Adipose tissue (tissue), 3 donors: ENCODE measurements around the gene RAB27A. TPM values are rescaled to one million over a fixed set of nuclear protein-coding genes. Genes with fewer than 3 reads are reported as not detected.
A peak's percentile ranks its signal among the peaks of the same experiment; 100 is the strongest.

Experiments used
- H3K27ac ChIP-seq: one replicate; pipeline ENCODE4 v1.5.1; 2013; ENCODE audit warnings: low read depth, low read length
- WGBS, 3 donors: extraction: QIAGEN DNeasy Blood & Tissue Kit; methylation state at CpG; one replicate each; pipeline ENCODE4 v1.1.7; 2013; 5-methylcytosine and 5-hydroxymethylcytosine counted together
- polyA plus RNA-seq, 3 donors: library from polyadenylated mRNA; stranded (reverse); fragments of 200-250 nt; gene quantifications; one replicate each; pipeline ENCODE4 v1.2.3, GENCODE V29; 2013
- donor health status: healthy with polysubstance abuse.
- donor health status: Bipolar disorder and iron deficiency.
- donor health status: healthy.

RAB27A gene
- polyA plus RNA-seq, 3 donors = 10.7 to 23.7 (median 17.8) TPM

GRCh38 chr15:55237219-55238130, 52.1 kb downstream of the RAB27A start:
- 74 to 82% (median 80%) methylated on average over 6 of the region's 6 CpGs for WGBS, 3 donors
- no peak overlapping the region for H3K27ac ChIP-seq

- WGBS, 3 donors = 85 to 95% (median 89%) methylated on average over 4 of the region's 4 CpGs
- H3K27ac ChIP-seq = no peak overlapping the region
Measured at GRCh38 chr15:55235546-55236036, 54.0 kb downstream of the RAB27A start.

- WGBS, 3 donors = 93 to 98% (median 95%) methylated on average over 1 of the region's 1 CpG
- H3K27ac ChIP-seq = no peak overlapping the region
Measured at GRCh38 chr15:55234800-55235104, 54.9 kb downstream of the RAB27A start.

GRCh38 chr15:55234104-55234799, 55.4 kb downstream of the RAB27A start:
- WGBS, 3 donors = 53 to 99% (median 95%) methylated on average over 2 of the region's 2 CpGs
- no peak overlapping the region for H3K27ac ChIP-seq

- 97 to 100% (median 97%) methylated on average over 1 of the region's 1 CpG for WGBS, 3 donors
- H3K27ac ChIP-seq = no peak overlapping the region
Measured at GRCh38 chr15:55231455-55231854, 58.2 kb downstream of the RAB27A start.

- H3K27ac ChIP-seq = no peak overlapping the region
- 43 to 100% (median 97%) methylated on average over 1 of the region's 1 CpG for WGBS, 3 donors
Measured at GRCh38 chr15:55230953-55231352, 58.7 kb downstream of the RAB27A start.

- H3K27ac ChIP-seq = no peak overlapping the region
- 57 to 63% (median 58%) methylated on average over 3 of the region's 3 CpGs for WGBS, 3 donors
Measured at GRCh38 chr15:55230051-55230670, 59.5 kb downstream of the RAB27A start.

GRCh38 chr15:55226127-55226526, 63.5 kb downstream of the RAB27A start:
- H3K27ac ChIP-seq = no peak overlapping the region
- WGBS, 3 donors = 87 to 100% (median 89%) methylated on average over 2 of the region's 2 CpGs

GRCh38 chr15:55224892-55225291, 64.7 kb downstream of the RAB27A start:
- H3K27ac ChIP-seq = no peak overlapping the region

- no peak overlapping the region for H3K27ac ChIP-seq
Measured at GRCh38 chr15:55222588-55222987, 67.0 kb downstream of the RAB27A start.

- H3K27ac ChIP-seq = no peak overlapping the region
- WGBS, 3 donors = 34 to 80% (median 42%) methylated on average over 6 of the region's 6 CpGs
Measured at GRCh38 chr15:55221090-55222011, 68.3 kb downstream of the RAB27A start.

GRCh38 chr15:55220606-55221005, 69.0 kb downstream of the RAB27A start:
- no peak overlapping the region for H3K27ac ChIP-seq

GRCh38 chr15:55218056-55218455, 71.6 kb downstream of the RAB27A start:
- 59 to 64% (median 62%) methylated on average over 2 of the region's 2 CpGs for WGBS, 3 donors
- H3K27ac ChIP-seq = no peak overlapping the region

- H3K27ac ChIP-seq = no peak overlapping the region
- WGBS, 3 donors = 75 to 97% (median 89%) methylated on average over 4 of the region's 4 CpGs
Measured at GRCh38 chr15:55204464-55204863, 85.1 kb downstream of the RAB27A start.

- H3K27ac ChIP-seq = no peak overlapping the region
- WGBS, 3 donors = 94 to 100% (median 100%) methylated on average over 1 of the region's 1 CpG
Measured at GRCh38 chr15:55202206-55202605, 87.4 kb downstream of the RAB27A start.

- WGBS, 3 donors = 96 to 100% (median 98%) methylated on average over 3 of the region's 3 CpGs
- no peak overlapping the region for H3K27ac ChIP-seq
Measured at GRCh38 chr15:55198706-55199105, 90.9 kb downstream of the RAB27A start.

- WGBS, 3 donors = 42 to 59% (median 48%) methylated on average over 4 of the region's 4 CpGs
- H3K27ac ChIP-seq = no peak overlapping the region
Measured at GRCh38 chr15:55197719-55198118, 91.9 kb downstream of the RAB27A start.

GRCh38 chr15:55197362-55197705, 92.3 kb downstream of the RAB27A start:
- peak overlapping the region; percentile 34 for H3K27ac ChIP-seq
- 0 to 1% (median 0%) methylated on average over 10 of the region's 10 CpGs for WGBS, 3 donors
